HepG2 (cell line): ENCODE data around the gene GATC. TPM values are rescaled to one million over a fixed set of nuclear protein-coding genes. Genes with fewer than 3 reads are reported as not detected.

Experiments used
- ATAC-seq: fragments of 200-7000 bp; cut with Tn5 transposase; 3 replicates; pipeline ENCODE4 v1.9.1; 2020; ENCODE audit warnings: mild to moderate bottlenecking, moderate library complexity
- BruUV-seq: library from RNA; stranded (reverse); fragments of 400-500 nt; replicated peaks from 2 replicates; lab custom pipeline; 2021; lab: Mats Ljungman, UMichigan
- CTCF ChIA-PET: fragments of 300-600 bp; formaldehyde crosslinking; extraction: SDS; loops from one replicate; lab custom pipeline; 2021; ENCODE audit warnings: low total read pairs, inconsistent platforms, low intra/inter-chr PET ratio; lab: Yijun Ruan, JAX
- POLR2A ChIA-PET: fragments of 350-600 bp; sonication (Branson Sonifier 250); formaldehyde crosslinking; loops from one replicate; lab custom pipeline; 2020; ENCODE audit warnings: antibody characterized with exemption, inconsistent platforms; lab: Yijun Ruan, JAX
- DNase-seq: peaks from one replicate; pipeline ENCODE4 v3.0.0-alpha.2; 2015; ENCODE audit warnings: low spot score
- FAIRE-seq: peaks from 3 replicates; lab custom pipeline; 2011; peaks lifted over from hg19 to GRCh38; lab: Jason Lieb, UNC
- H2AFZ ChIP-seq: one replicate; pipeline ENCODE4 v1.6.1; 2011; ENCODE audit warnings: low read length, inconsistent platforms
- H3K27ac ChIP-seq: fragments of 300-600 bp; 3 replicates; pipeline ENCODE4 v1.8.0; 2011; ENCODE audit warnings: mixed run types, mild to moderate bottlenecking, mixed read lengths, low read length, inconsistent platforms; ENCODE audit not compliant: insufficient read depth; ENCODE audit errors: extremely low read length
- H3K27me3 ChIP-seq, 2 experiments: fragments of 200-600 bp in 1 of 2; 2 replicates in 1 of 2; 3 replicates in 1 of 2; pipeline versions ENCODE4 v1.6.0 to v1.8.0; 2011; ENCODE audit warnings: low read length in 2 of 2, mild to moderate bottlenecking in 2 of 2, moderate library complexity in 2 of 2, inconsistent platforms in 1 of 2; ENCODE audit not compliant: insufficient read depth in 2 of 2, control insufficient read depth in 1 of 2
- H3K36me3 ChIP-seq, 2 experiments: fragments of 200-600 bp in 1 of 2; replicated peaks in 1 of 2; 2 replicates in 1 of 2; 3 replicates in 1 of 2; pipeline versions ENCODE4 v1.5.1 to v1.8.0; 2011; ENCODE audit warnings: low read length in 2 of 2, inconsistent platforms in 1 of 2; ENCODE audit not compliant: insufficient read depth in 2 of 2, control insufficient read depth in 1 of 2
- H3K4me1 ChIP-seq: 2 replicates; pipeline ENCODE4 v1.5.1; 2012; ENCODE audit warnings: low read length, inconsistent platforms; ENCODE audit not compliant: insufficient read depth
- H3K4me2 ChIP-seq: 2 replicates; pipeline ENCODE4 v1.6.0; 2011; ENCODE audit warnings: low read depth, low read length, inconsistent platforms
- H3K4me3 ChIP-seq, 3 experiments: fragments of 200-600 bp in 1 of 3; sonication (generic), shearing (Covaris generic) in 1 of 3; replicated peaks in 1 of 3; 2 replicates each; pipeline ENCODE4 v1.5.1; 2011 to 2016; ENCODE audit warnings: low read length in 3 of 3, inconsistent platforms in 2 of 3, low read depth in 2 of 3, mild to moderate bottlenecking in 2 of 3, control low read depth in 1 of 3, mixed read lengths in 1 of 3; ENCODE audit not compliant: insufficient read depth in 1 of 3
- H3K79me2 ChIP-seq: one replicate; pipeline ENCODE4 v1.6.1; 2011; ENCODE audit warnings: low read length, inconsistent platforms; ENCODE audit not compliant: insufficient read depth
- H3K9ac ChIP-seq: 2 replicates; pipeline ENCODE4 v1.6.0; 2011; ENCODE audit warnings: mild to moderate bottlenecking, low read depth, low read length, inconsistent platforms; ENCODE audit not compliant: insufficient read depth
- H3K9me3 ChIP-seq: 2 replicates; pipeline ENCODE4 v1.5.1; 2012; ENCODE audit warnings: mild to moderate bottlenecking, low read length
- H4K20me1 ChIP-seq: 2 replicates; pipeline ENCODE4 v1.6.0; 2011; ENCODE audit warnings: inconsistent platforms, mild to moderate bottlenecking, low read length, moderate library complexity; ENCODE audit not compliant: insufficient read depth
- AGO1 ChIP-seq: fragments of 200-400 bp; formaldehyde crosslinking; IDR thresholded peaks from 2 replicates; pipeline ENCODE4 v1.6.1; 2017; ENCODE audit warnings: mild to moderate bottlenecking, low read depth, low read length, moderate library complexity; ENCODE audit not compliant: poor library complexity, severe bottlenecking
- CBFB ChIP-seq: sonication (generic); formaldehyde crosslinking; IDR thresholded peaks from 2 replicates; pipeline ENCODE4 v1.4.0; 2020; ENCODE audit warnings: missing genetic modification reagents
- FIP1L1 ChIP-seq: fragments of 200-400 bp; formaldehyde crosslinking; IDR thresholded peaks from 2 replicates; pipeline ENCODE4 v1.6.1; 2018; ENCODE audit warnings: low read depth, mild to moderate bottlenecking, low read length, moderate library complexity, borderline replicate concordance; ENCODE audit not compliant: insufficient read depth
- GZF1 ChIP-seq: sonication (generic); formaldehyde crosslinking; IDR thresholded peaks from 2 replicates; pipeline ENCODE4 v1.5.1; 2020; ENCODE audit warnings: mild to moderate bottlenecking, missing genetic modification reagents
- KDM2A ChIP-seq: sonication (generic); formaldehyde crosslinking; IDR thresholded peaks from 2 replicates; pipeline ENCODE4 v1.4.0; 2020; ENCODE audit warnings: low read depth, missing genetic modification reagents, borderline replicate concordance
- KLF15 ChIP-seq: sonication (generic); formaldehyde crosslinking; IDR thresholded peaks from 2 replicates; pipeline ENCODE4 v1.8.1; 2023; ENCODE audit warnings: borderline replicate concordance, mild to moderate bottlenecking, inconsistent platforms, missing genetic modification reagents, mixed read lengths
- MAZ ChIP-seq, 2 experiments: sonication (generic) in 1 of 2; formaldehyde crosslinking in 1 of 2; IDR thresholded peaks; 2 replicates each; pipeline versions ENCODE4 v1.5.0 to v1.6.1; 2012 to 2020; ENCODE audit warnings: low read depth in 2 of 2, mild to moderate bottlenecking in 2 of 2, borderline replicate concordance in 1 of 2, improper control_type of control experiment in 1 of 2, low read length in 1 of 2, missing genetic modification reagents in 1 of 2, moderate library complexity in 1 of 2
- NAIF1 ChIP-seq: sonication (generic); formaldehyde crosslinking; IDR thresholded peaks from 2 replicates; pipeline ENCODE4 v1.5.0; 2020; ENCODE audit warnings: mild to moderate bottlenecking, missing genetic modification reagents, borderline replicate concordance
- PHF5A ChIP-seq: IDR thresholded peaks from one replicate; pipeline ENCODE4 v1.6.1; 2018; ENCODE audit warnings: low read depth, missing genetic modification reagents; ENCODE audit not compliant: unreplicated experiment
- THAP9 ChIP-seq: sonication (generic); formaldehyde crosslinking; IDR thresholded peaks from 2 replicates; pipeline ENCODE4; 2020; ENCODE audit warnings: missing genetic modification reagents, mild to moderate bottlenecking, borderline replicate concordance
- TMF1 ChIP-seq: sonication (generic); formaldehyde crosslinking; IDR thresholded peaks from 2 replicates; pipeline ENCODE4 v1.8.1; 2022; ENCODE audit warnings: low read depth, missing genetic modification reagents
- ZNF251 ChIP-seq: sonication (generic); formaldehyde crosslinking; IDR thresholded peaks from 2 replicates; pipeline ENCODE4 v1.9.0; 2021; ENCODE audit warnings: mild to moderate bottlenecking, missing genetic modification reagents
- ZNF33A ChIP-seq: sonication (generic); formaldehyde crosslinking; IDR thresholded peaks from 2 replicates; pipeline ENCODE4 v1.5.1; 2020; ENCODE audit warnings: missing genetic modification reagents, mild to moderate bottlenecking, moderate library complexity, borderline replicate concordance
- ZNF367 ChIP-seq: sonication (generic); formaldehyde crosslinking; IDR thresholded peaks from 2 replicates; pipeline ENCODE4 v1.4.0; 2020; ENCODE audit warnings: missing genetic modification reagents, borderline replicate concordance
- ZNF768 ChIP-seq: sonication (generic); formaldehyde crosslinking; IDR thresholded peaks from 2 replicates; pipeline ENCODE4 v1.4.0; 2020; ENCODE audit warnings: missing genetic modification reagents
- WGBS: methylation state at CpG from one replicate; pipeline ENCODE4 v1.1.6; 2017; ENCODE audit warnings: low lambda C conversion rate; 5-methylcytosine and 5-hydroxymethylcytosine counted together
- in situ Hi-C: cut with HindIII; loops from 2 replicates; pipeline ENCODE4 v1.10.0; 2017; ENCODE audit warnings: low pct_unique_long_range_greater_than_20kb; ENCODE audit not compliant: extremely low pct_ligation_motif_present
- intact Hi-C: fragments of 100-400 bp; cut with micrococcal nuclease; formaldehyde crosslinking; loops from one replicate; pipeline ENCODE4 v1.10.0; 2022; ENCODE audit not compliant: unreplicated experiment
- polyA plus RNA-seq, 8 experiments: library from polyadenylated mRNA; depleted of rRNA in 3 of 8; stranded (reverse) in 7 of 8; unstranded in 1 of 8; fragments of >200 nt; fragmentation: Illumina TruSeq in 4 of 8; extraction: Trizol in 4 of 8; gene quantifications; 2 replicates each; pipeline versions ENCODE4 v1.2.1 to v1.2.3, GENCODE V29; 2011 to 2016; ENCODE audit warnings: low read depth in 4 of 8, missing spikeins in 1 of 8, mixed read lengths in 1 of 8; ENCODE audit not compliant: insufficient read depth in 1 of 8
- total RNA-seq, 5 experiments: library from RNA; depleted of rRNA; stranded (reverse); fragments of >200 nt; fragmentation: Illumina TruSeq; extraction: Trizol; gene quantifications; 2 replicates each; pipeline ENCODE4 v1.2.3, GENCODE V29; 2016; ENCODE audit warnings: low read depth in 1 of 5

The GATC gene
- total and polyA plus RNA-seq, 2 of the 13 experiments (the other 11 are each of a cell fraction or from before 2014, with no cell fraction given), result 17.7 to 29.7 TPM

GRCh38 chr12:120417917-120418580 is 28.2 kb upstream of the GATC start:
- peaks cover 13% of the 10 kb centered on the region for H3K4me1 ChIP-seq
- H3K4me2 ChIP-seq, result no peak overlapping the region
- no peaks in the 10 kb centered on the region; a peak in 1 of 5 replicates for H3K27me3 ChIP-seq
- H3K9me3 ChIP-seq, result no peaks in the 10 kb centered on the region
- in situ Hi-C loops, result no loop called here
- DNase-seq (no peak), ATAC-seq (no peak)
- no peaks in the 10 kb centered on the region for H4K20me1 ChIP-seq
- ChIA-PET CTCF (no interaction called here), POLR2A (no interaction called here)
- H3K9ac ChIP-seq, result no peak overlapping the region
- H2AFZ ChIP-seq, result no peak overlapping the region
- TF ChIP-seq THAP9 (CRISPR knock-in tag) (no peak), ZNF768 (CRISPR knock-in tag) (peak; percentile 42; the same call in 1 of the 2 replicates)
- TF ChIP-seq, all 625 proteins: peak for 1
- intact Hi-C loops, result no loop called here
- H3K27ac ChIP-seq, result no peak overlapping the region
- H3K79me2 ChIP-seq, result no peaks in the 10 kb centered on the region
- H3K4me3 ChIP-seq, result no peak overlapping the region
- H3K36me3 ChIP-seq, result no peaks in the 10 kb centered on the region
- FAIRE-seq, result no peak
- no TSS peak for BruUV-seq
- WGBS, result 69% methylated on average over 4 of the region's 4 CpGs

- no peak for ATAC-seq
- no TSS peak for BruUV-seq
- CTCF ChIA-PET, result no interaction called here
- TF ChIP-seq ZNF251 (CRISPR knock-in tag) (no peak), TMF1 (CRISPR knock-in tag) (no peak), PHF5A (CRISPR knock-in tag) (no peak), KLF15 (CRISPR knock-in tag) (no peak), CBFB (CRISPR knock-in tag) (no peak), NAIF1 (CRISPR knock-in tag) (no peak), ZNF367 (CRISPR knock-in tag) (no peak), AGO1 (no peak), GZF1 (CRISPR knock-in tag) (no peak), KDM2A (CRISPR knock-in tag) (no peak), FIP1L1 (no peak), MAZ (IDR thresholded peaks at IDR 0.05; ENCODE audit: borderline replicate concordance, low read depth, low read length) (no peak), MAZ (CRISPR knock-in tag; IDR thresholded peaks at IDR 0.05; ENCODE audit: low read depth) (no peak), ZNF33A (CRISPR knock-in tag) (no peak)
Observed at GRCh38 chr12:120421701-120422100, 24.5 kb upstream of the GATC start.

More at GRCh38 chr12:120421701-120422100, 24.5 kb upstream of the GATC start:
- no peaks in the 10 kb centered on the region; a peak in 1 of 5 replicates for H3K27me3 ChIP-seq
- no peak overlapping the region for H3K4me3 ChIP-seq
- no peaks in the 10 kb centered on the region for H3K9me3 ChIP-seq
- intact Hi-C loops, result no loop called here
- no peak overlapping the region for H3K4me2 ChIP-seq
- in situ Hi-C loops, result no loop called here
- 78% methylated on average over 4 of the region's 4 CpGs for WGBS
- H3K4me1 ChIP-seq, result peaks cover 8% of the 10 kb centered on the region
- H2AFZ ChIP-seq, result no peak overlapping the region
- no peaks in the 10 kb centered on the region for H3K79me2 ChIP-seq
- DNase-seq (no peak), FAIRE-seq (no peak)
- no peaks in the 10 kb centered on the region for H3K36me3 ChIP-seq
- no peak overlapping the region for H3K27ac ChIP-seq
- H3K9ac ChIP-seq, result no peak overlapping the region
- POLR2A ChIA-PET, result no interaction called here
- no peaks in the 10 kb centered on the region for H4K20me1 ChIP-seq
